ENCODE data around the gene GNB1L.
"Not testable (repeated sequence)": the region's sequence is repeated elsewhere in the genome, so short reads cannot be mapped to it uniquely, and the experiment has no call there.

GNB1L gene

GRCh38 chr22:19842393-19843106, 12.1 kb downstream of the GNB1L start:
- DNase-seq, result no peak

- no peak for DNase-seq
These were observed 12.9 kb downstream of the GNB1L start for GRCh38 chr22:19841641-19842392.

- DNase-seq, result no peak
These were observed 13.6 kb downstream of the GNB1L start for GRCh38 chr22:19840955-19841640.

- DNase-seq, result no peak
These were observed 14.6 kb downstream of the GNB1L start for GRCh38 chr22:19840059-19840458.

GRCh38 chr22:19837915-19838314, 16.8 kb downstream of the GNB1L start:
- DNase-seq, result no peak

- no peak for DNase-seq
These were observed 18.2 kb downstream of the GNB1L start for GRCh38 chr22:19836512-19836911.

GRCh38 chr22:19834599-19834998, 20.1 kb downstream of the GNB1L start:
- no peak for DNase-seq

- not testable (repeated sequence) for DNase-seq
These were observed 21.3 kb downstream of the GNB1L start for GRCh38 chr22:19833327-19833726.

GRCh38 chr22:19832476-19833108, 22.1 kb downstream of the GNB1L start:
- DNase-seq, result peak in 2 of 3 donors; percentile 19 to 21

GRCh38 chr22:19831979-19832378, 22.7 kb downstream of the GNB1L start:
- not testable (repeated sequence) for DNase-seq

- DNase-seq, result no peak
These were observed 23.7 kb downstream of the GNB1L start for GRCh38 chr22:19831016-19831415.

- no peak for DNase-seq
These were observed 26.7 kb downstream of the GNB1L start for GRCh38 chr22:19828035-19828401.

- no peak for DNase-seq
These were observed 27.2 kb downstream of the GNB1L start for GRCh38 chr22:19827341-19828034.

GRCh38 chr22:19826619-19826950, 28.1 kb downstream of the GNB1L start:
- no peak for DNase-seq

GRCh38 chr22:19825904-19826618, 28.6 kb downstream of the GNB1L start:
- DNase-seq, result no peak

GRCh38 chr22:19824926-19825339, 29.7 kb downstream of the GNB1L start:
- DNase-seq, result no peak

- peak in 1 of 3 donors; percentile 22 for DNase-seq
These were observed 30.3 kb downstream of the GNB1L start for GRCh38 chr22:19824212-19824925.

- no peak for DNase-seq
These were observed 30.8 kb downstream of the GNB1L start for GRCh38 chr22:19823902-19824211.

GRCh38 chr22:19823191-19823901, 31.3 kb downstream of the GNB1L start:
- DNase-seq, result no peak

- no peak for DNase-seq
These were observed 32.2 kb downstream of the GNB1L start for GRCh38 chr22:19822301-19823117.

Data from suppressor macrophage treated with lipopolysaccharide for 1 hour (primary cell).